DND-41 (cell line): Measurements from ENCODE around the gene OCIAD1.
"Not testable (repeated sequence)": the region's sequence is repeated elsewhere in the genome, so short reads cannot be mapped to it uniquely, and the experiment has no call there.

ENCODE experiments used
- ATAC-seq: fragments of 200-7000 bp; cut with Tn5 transposase; 3 replicates; pipeline ENCODE4 v1.9.1; 2021; ENCODE audit warnings: low read depth; ENCODE audit not compliant: insufficient read depth
- DNase-seq: peaks from one replicate; pipeline ENCODE4 v3.0.0-alpha.2; 2020
- H2AFZ ChIP-seq: 2 replicates; pipeline ENCODE4 v1.6.0; 2012; ENCODE audit warnings: low read depth, low read length
- H3K27ac ChIP-seq: 2 replicates; pipeline ENCODE4 v1.5.1; 2012; ENCODE audit warnings: low read length, inconsistent platforms
- H3K27me3 ChIP-seq: fragments of 200-600 bp; sonication (generic); 2 replicates; pipeline ENCODE4 v1.6.0; 2012; ENCODE audit warnings: low read length, mild to moderate bottlenecking, inconsistent platforms; ENCODE audit not compliant: insufficient read depth, poor library complexity
- H3K36me3 ChIP-seq: 2 replicates; pipeline ENCODE4 v1.5.1; 2012; ENCODE audit warnings: low read length, inconsistent platforms; ENCODE audit not compliant: insufficient read depth
- H3K4me1 ChIP-seq: 2 replicates; pipeline ENCODE4 v1.5.1; 2012; ENCODE audit warnings: mild to moderate bottlenecking, low read length; ENCODE audit not compliant: insufficient read depth
- H3K4me2 ChIP-seq: 2 replicates; pipeline ENCODE4 v1.6.0; 2012; ENCODE audit warnings: mild to moderate bottlenecking, moderate library complexity, low read length, inconsistent platforms; ENCODE audit not compliant: insufficient read depth
- H3K4me3 ChIP-seq, 2 experiments: fragments of 200-600 bp in 1 of 2; shearing (Covaris generic) in 1 of 2; 2 replicates each; pipeline ENCODE4 v1.5.1; 2012 to 2016; ENCODE audit warnings: inconsistent platforms in 2 of 2, low read length in 2 of 2, mild to moderate bottlenecking in 2 of 2, low read depth in 1 of 2, moderate library complexity in 1 of 2
- H3K79me2 ChIP-seq: 2 replicates; pipeline ENCODE4 v1.6.0; 2012; ENCODE audit warnings: low read length, inconsistent platforms; ENCODE audit not compliant: insufficient read depth
- H3K9ac ChIP-seq: 2 replicates; pipeline ENCODE4 v1.6.0; 2012; ENCODE audit warnings: low read depth, mild to moderate bottlenecking, inconsistent platforms, low read length, moderate library complexity
- H3K9me3 ChIP-seq: 2 replicates; pipeline ENCODE4 v1.5.1; 2012; ENCODE audit warnings: low read length, moderate library complexity, mild to moderate bottlenecking, inconsistent platforms; ENCODE audit not compliant: insufficient read depth, severe bottlenecking
- H4K20me1 ChIP-seq: 2 replicates; pipeline ENCODE4 v1.6.0; 2012; ENCODE audit warnings: low read length; ENCODE audit not compliant: insufficient read depth
- EZH2 ChIP-seq: IDR thresholded peaks from 3 replicates; pipeline ENCODE4 v1.6.1; 2012; ENCODE audit warnings: borderline replicate concordance, low read depth, mild to moderate bottlenecking, moderate library complexity, low read length, inconsistent platforms; ENCODE audit not compliant: severe bottlenecking
- TF ChIP-seq, protein P1 (sequence below): IDR thresholded peaks from 2 replicates; pipeline ENCODE4 v1.5.1; 2012; ENCODE audit warnings: borderline replicate concordance, low read length, moderate library complexity, mild to moderate bottlenecking; ENCODE audit not compliant: poor library complexity, severe bottlenecking; ENCODE audit errors: extremely low read depth

The OCIAD1 gene

DNA sequence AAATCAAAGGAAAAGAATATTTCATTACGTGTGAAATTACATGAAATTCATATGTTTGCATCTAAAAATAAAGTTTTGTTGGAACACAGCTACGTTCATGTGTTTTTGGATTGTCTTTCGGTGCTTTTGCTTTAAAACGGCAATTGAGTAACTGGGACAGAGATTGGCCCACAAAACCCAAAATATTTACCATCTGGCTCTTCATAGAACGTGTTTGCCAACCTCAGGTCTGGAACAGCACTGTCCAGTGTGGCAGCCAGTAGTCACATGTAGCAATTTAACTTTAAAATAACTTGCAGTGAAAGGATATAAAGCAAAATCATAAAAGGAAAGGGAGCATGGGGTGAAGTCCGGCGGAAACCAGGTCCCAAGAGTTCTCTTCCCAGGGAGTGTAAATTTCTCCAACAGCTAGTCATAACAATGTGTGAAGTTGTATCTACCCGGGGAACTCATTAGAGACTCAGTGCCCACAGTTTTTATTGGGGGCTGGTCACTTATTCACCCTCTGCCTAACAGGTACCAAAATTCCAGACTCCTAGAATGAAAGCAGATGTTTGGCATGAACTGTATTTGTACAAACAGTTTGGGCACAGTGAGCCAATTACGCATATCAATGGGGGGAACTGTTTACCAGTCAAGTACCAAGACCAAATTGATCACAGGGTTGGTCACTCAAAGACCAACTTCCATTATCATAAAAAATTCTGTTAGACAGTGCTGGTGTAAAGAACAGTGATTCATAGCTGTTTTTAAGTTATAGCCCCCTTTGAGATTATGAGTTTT is 10.3 kb downstream of the OCIAD1 start:
- TF ChIP-seq, protein P1, sequence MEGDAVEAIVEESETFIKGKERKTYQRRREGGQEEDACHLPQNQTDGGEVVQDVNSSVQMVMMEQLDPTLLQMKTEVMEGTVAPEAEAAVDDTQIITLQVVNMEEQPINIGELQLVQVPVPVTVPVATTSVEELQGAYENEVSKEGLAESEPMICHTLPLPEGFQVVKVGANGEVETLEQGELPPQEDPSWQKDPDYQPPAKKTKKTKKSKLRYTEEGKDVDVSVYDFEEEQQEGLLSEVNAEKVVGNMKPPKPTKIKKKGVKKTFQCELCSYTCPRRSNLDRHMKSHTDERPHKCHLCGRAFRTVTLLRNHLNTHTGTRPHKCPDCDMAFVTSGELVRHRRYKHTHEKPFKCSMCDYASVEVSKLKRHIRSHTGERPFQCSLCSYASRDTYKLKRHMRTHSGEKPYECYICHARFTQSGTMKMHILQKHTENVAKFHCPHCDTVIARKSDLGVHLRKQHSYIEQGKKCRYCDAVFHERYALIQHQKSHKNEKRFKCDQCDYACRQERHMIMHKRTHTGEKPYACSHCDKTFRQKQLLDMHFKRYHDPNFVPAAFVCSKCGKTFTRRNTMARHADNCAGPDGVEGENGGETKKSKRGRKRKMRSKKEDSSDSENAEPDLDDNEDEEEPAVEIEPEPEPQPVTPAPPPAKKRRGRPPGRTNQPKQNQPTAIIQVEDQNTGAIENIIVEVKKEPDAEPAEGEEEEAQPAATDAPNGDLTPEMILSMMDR = no peak
- no peak for TF ChIP-seq EZH2
- peaks cover 15% of the 10 kb centered on the region; the same call in 1 of the 2 replicates for H4K20me1 ChIP-seq
- no peak for DNase-seq
- H3K4me2 ChIP-seq = no peak overlapping the region
- peaks cover 97% of the 10 kb centered on the region for H3K36me3 ChIP-seq
- no peak overlapping the region for H3K9ac ChIP-seq
- peaks cover 90% of the 10 kb centered on the region for H3K79me2 ChIP-seq
- H3K27ac ChIP-seq = no peak overlapping the region
- no peak overlapping the region for H3K4me3 ChIP-seq
- no peak overlapping the region for H2AFZ ChIP-seq
- no peaks in the 10 kb centered on the region for H3K27me3 ChIP-seq
- no peaks in the 10 kb centered on the region for H3K9me3 ChIP-seq
- ATAC-seq = no peak
- H3K4me1 ChIP-seq = no peaks in the 10 kb centered on the region

DNA sequence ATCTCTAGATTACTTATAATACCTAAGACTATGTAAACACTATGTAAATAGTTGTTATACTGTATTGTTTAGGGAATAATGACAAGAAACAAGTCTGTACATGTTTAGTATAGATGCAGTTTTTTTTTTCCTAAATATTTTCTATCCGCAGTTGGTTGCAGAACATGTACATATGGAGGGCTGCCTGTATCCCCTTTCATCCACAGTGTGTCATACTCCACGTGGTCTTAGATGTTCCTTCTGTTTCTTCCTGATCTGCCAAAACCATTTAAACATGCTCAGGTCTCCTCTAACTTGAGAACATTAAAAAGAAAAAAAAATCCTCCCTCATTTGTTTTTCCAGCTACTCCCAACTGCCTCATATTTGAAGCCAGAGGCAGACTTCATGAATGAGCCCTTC is 14.0 kb downstream of the OCIAD1 start:
- peaks cover 12% of the 10 kb centered on the region; the same call in 1 of the 2 replicates for H4K20me1 ChIP-seq
- H3K27ac ChIP-seq = no peak overlapping the region
- H3K9me3 ChIP-seq = no peaks in the 10 kb centered on the region
- H3K36me3 ChIP-seq = peaks cover 91% of the 10 kb centered on the region
- ATAC-seq = no peak
- H3K4me2 ChIP-seq = no peak overlapping the region
- no peak for DNase-seq
- no peak overlapping the region for H3K4me3 ChIP-seq
- H3K79me2 ChIP-seq = peaks cover 67% of the 10 kb centered on the region
- H2AFZ ChIP-seq = no peak overlapping the region
- TF ChIP-seq, protein P1 = no peak
- no peak for TF ChIP-seq EZH2
- no peaks in the 10 kb centered on the region for H3K4me1 ChIP-seq
- H3K27me3 ChIP-seq = no peaks in the 10 kb centered on the region
- H3K9ac ChIP-seq = no peak overlapping the region

DNA sequence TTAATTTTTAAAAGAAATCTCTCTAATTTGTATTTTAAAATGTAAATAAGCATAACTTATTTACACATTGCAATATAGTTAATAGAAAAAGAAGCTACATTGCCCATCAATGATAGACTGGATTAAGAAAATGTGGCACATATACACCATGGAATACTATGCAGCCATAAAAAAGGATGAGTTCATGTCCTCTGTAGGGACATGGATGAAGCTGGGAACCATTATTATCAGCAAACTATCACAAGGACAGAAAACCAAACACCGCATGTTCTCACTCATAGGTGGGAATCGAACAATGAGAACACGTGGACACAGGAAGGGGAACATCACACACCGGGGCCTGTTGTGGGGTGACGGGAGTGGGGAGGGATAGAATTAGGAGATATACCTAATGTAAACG is 17.9 kb downstream of the OCIAD1 start:
- H3K4me1 ChIP-seq, H3K27me3 ChIP-seq, H4K20me1 ChIP-seq, H3K4me2 ChIP-seq, ATAC-seq, H3K27ac ChIP-seq, H2AFZ ChIP-seq, DNase-seq, H3K4me3 ChIP-seq, H3K9me3 ChIP-seq, H3K9ac ChIP-seq: not testable (repeated sequence)
- peaks cover 91% of the 10 kb centered on the region for H3K36me3 ChIP-seq
- H3K79me2 ChIP-seq = peaks cover 32% of the 10 kb centered on the region

DNA sequence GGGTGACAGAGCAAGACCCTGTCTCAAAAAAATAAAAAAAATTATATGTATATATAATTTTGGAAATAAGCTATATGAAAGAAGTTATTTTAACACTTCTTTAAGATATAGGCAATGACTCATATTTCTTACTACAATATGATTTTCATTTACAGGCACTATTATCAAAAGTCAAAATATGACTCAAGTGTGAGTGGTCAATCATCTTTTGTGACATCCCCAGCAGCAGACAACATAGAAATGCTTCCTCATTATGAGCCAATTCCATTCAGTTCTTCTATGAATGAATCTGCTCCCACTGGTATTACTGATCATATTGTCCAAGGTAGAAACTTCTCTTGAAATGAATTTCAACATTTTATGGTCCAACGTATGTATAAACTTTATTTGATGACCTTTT is 20.8 kb downstream of the OCIAD1 start:
- ATAC-seq (no peak), DNase-seq (no peak)
- Histone ChIP-seq H3K9ac (no peak overlapping the region), H3K9me3 (no peaks in the 10 kb centered on the region), H4K20me1 (no peaks in the 10 kb centered on the region; the same call in 1 of the 2 replicates), H3K4me1 (no peaks in the 10 kb centered on the region), H3K27me3 (no peaks in the 10 kb centered on the region), H3K27ac (no peak overlapping the region; the same call in 1 of the 2 replicates), H3K79me2 (peaks cover 11% of the 10 kb centered on the region), H3K4me2 (no peak overlapping the region), H2AFZ (no peak overlapping the region), H3K4me3 (no peak overlapping the region), H3K36me3 (peaks cover 88% of the 10 kb centered on the region)
- TF ChIP-seq, protein P1 = no peak
- no peak for TF ChIP-seq EZH2
